ENCODE results near the gene SPINT2. TPM values are rescaled to one million over a fixed set of nuclear protein-coding genes. Genes with fewer than 3 reads are reported as not detected.
"Not testable (repeated sequence)": the region's sequence is repeated elsewhere in the genome, so short reads cannot be mapped to it uniquely, and the experiment has no call there.

SPINT2 gene
- total RNA-seq, 1 donor: 2.2 TPM

DNA sequence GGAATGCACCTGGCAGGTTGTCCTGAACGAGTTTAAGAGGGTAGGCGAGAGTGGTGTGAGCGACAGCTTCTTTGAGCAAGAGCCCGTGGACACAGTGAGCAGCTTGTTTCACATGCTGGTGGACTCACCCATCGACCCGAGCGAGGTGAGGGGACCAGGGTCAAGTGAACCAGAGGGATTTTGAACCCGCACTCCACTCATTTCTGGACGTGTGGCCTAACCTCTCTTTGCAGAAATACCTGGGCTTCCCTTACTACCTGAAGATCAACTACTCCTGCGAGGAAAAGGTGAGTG lies 72.9 kb downstream of the SPINT2 start:
- Histone ChIP-seq H3K4me1 (ENCODE audit: insufficient read depth, low read length) (peaks cover 3% of the 10 kb centered on the region), H2AFZ (ENCODE audit: low read length) (peak overlapping the region; percentile 98)

DNA sequence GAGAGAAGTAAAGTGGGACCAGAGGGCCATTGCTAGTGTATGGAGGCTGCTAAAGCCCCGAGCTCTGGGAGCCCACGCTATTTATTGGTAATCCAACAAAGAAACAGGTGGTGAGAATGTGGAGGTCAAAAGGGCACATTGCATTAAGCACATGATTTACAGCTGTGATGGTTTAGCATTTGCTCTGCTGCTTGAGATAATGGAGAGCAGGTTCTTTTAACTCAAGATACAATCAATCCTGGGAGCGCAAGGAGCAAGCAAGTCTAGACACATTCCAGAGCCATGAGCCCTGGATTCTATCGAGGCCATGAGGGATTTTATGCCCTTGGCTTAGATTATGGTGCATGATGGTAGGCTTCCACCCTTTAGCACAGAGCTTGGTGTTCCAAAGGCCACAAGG lies 74.6 kb downstream of the SPINT2 start:
- DNase-seq (ENCODE audit: insufficient read length, low spot score, missing footprints); H3K79me2 ChIP-seq (ENCODE audit: insufficient read depth, low read length); H3K27ac ChIP-seq (ENCODE audit: low read depth, low read length); H4K20me1 ChIP-seq (ENCODE audit: insufficient read depth, low read length); H3K27me3 ChIP-seq (ENCODE audit: insufficient read depth, low read length); H3K9me3 ChIP-seq (ENCODE audit: low read depth, low read length); H3K4me1 ChIP-seq (ENCODE audit: insufficient read depth, low read length); H3K4me3 ChIP-seq (ENCODE audit: insufficient read depth, low read length); H3K4me2 ChIP-seq (ENCODE audit: insufficient read depth, low read length); H3K36me3 ChIP-seq (ENCODE audit: insufficient read depth, low read length); H2AFZ ChIP-seq (ENCODE audit: low read length): not testable (repeated sequence)

More for the DNA sequence above, 72.9 kb downstream of the SPINT2 start:
- H3K4me2 ChIP-seq (ENCODE audit: insufficient read depth, low read length): peak overlapping the region; percentile 99
- H3K9me3 ChIP-seq (ENCODE audit: low read depth, low read length): no peaks in the 10 kb centered on the region
- H3K27ac ChIP-seq (ENCODE audit: low read depth, low read length): no peak overlapping the region
- H3K79me2 ChIP-seq (ENCODE audit: insufficient read depth, low read length): no peaks in the 10 kb centered on the region
- H3K4me3 ChIP-seq (ENCODE audit: insufficient read depth, low read length): peak overlapping the region; percentile 91
- peak; percentile 56 for DNase-seq (ENCODE audit: insufficient read length, low spot score, missing footprints)
- H4K20me1 ChIP-seq (ENCODE audit: insufficient read depth, low read length): no peaks in the 10 kb centered on the region
- no peaks in the 10 kb centered on the region for H3K36me3 ChIP-seq (ENCODE audit: insufficient read depth, low read length)
- H3K27me3 ChIP-seq (ENCODE audit: insufficient read depth, low read length): no peaks in the 10 kb centered on the region
- TF ChIP-seq, protein P1, sequence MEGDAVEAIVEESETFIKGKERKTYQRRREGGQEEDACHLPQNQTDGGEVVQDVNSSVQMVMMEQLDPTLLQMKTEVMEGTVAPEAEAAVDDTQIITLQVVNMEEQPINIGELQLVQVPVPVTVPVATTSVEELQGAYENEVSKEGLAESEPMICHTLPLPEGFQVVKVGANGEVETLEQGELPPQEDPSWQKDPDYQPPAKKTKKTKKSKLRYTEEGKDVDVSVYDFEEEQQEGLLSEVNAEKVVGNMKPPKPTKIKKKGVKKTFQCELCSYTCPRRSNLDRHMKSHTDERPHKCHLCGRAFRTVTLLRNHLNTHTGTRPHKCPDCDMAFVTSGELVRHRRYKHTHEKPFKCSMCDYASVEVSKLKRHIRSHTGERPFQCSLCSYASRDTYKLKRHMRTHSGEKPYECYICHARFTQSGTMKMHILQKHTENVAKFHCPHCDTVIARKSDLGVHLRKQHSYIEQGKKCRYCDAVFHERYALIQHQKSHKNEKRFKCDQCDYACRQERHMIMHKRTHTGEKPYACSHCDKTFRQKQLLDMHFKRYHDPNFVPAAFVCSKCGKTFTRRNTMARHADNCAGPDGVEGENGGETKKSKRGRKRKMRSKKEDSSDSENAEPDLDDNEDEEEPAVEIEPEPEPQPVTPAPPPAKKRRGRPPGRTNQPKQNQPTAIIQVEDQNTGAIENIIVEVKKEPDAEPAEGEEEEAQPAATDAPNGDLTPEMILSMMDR (IDR thresholded peaks at IDR 0.05; ENCODE audit: extremely low read depth, low read depth, low read length): no peak

DNA sequence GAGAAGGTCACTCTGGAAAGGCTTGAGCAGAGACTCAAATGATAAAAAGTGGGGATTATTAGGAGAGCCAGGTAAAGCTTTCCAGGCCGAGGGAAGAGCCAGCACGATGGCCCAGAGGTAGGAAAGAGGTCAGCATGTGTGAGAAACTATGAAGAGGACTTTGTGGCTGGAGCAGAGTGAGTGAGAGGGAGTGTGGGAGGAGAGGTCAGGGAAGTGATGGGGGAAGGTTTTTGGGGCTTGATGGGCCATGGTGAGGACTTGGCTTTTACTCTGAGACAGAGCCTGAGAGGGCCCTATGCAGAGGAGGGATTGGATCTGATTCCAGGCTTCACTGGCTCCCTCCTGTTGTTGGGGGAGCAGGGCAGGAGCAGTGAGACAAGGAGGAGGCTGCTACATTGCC lies 76.6 kb downstream of the SPINT2 start:
- no peaks in the 10 kb centered on the region for H3K9me3 ChIP-seq (ENCODE audit: low read depth, low read length)
- no peak overlapping the region for H3K4me2 ChIP-seq (ENCODE audit: insufficient read depth, low read length)
- DNase-seq (ENCODE audit: insufficient read length, low spot score, missing footprints): no peak
- H3K4me1 ChIP-seq (ENCODE audit: insufficient read depth, low read length): peaks cover 3% of the 10 kb centered on the region
- TF ChIP-seq, protein P1 (IDR thresholded peaks at IDR 0.05; ENCODE audit: extremely low read depth, low read depth, low read length): no peak
- H3K27me3 ChIP-seq (ENCODE audit: insufficient read depth, low read length): no peaks in the 10 kb centered on the region
- no peak overlapping the region for H3K4me3 ChIP-seq (ENCODE audit: insufficient read depth, low read length)
- H3K79me2 ChIP-seq (ENCODE audit: insufficient read depth, low read length): no peaks in the 10 kb centered on the region
- no peak overlapping the region for H3K27ac ChIP-seq (ENCODE audit: low read depth, low read length)
- no peaks in the 10 kb centered on the region for H3K36me3 ChIP-seq (ENCODE audit: insufficient read depth, low read length)
- no peaks in the 10 kb centered on the region for H4K20me1 ChIP-seq (ENCODE audit: insufficient read depth, low read length)
- no peak overlapping the region for H2AFZ ChIP-seq (ENCODE audit: low read length)

Small RNAs within 50 kb of the gene (small RNA-seq; reads per million reads assigned to genes)
- not detected for gene RF00019

Other genes with a start within 250 kb of the SPINT2 start
- gene DPF1, start 40.4 kb upstream of the SPINT2 start, total RNA-seq: 0.29 and 0.72 TPM in 2 replicates
- 0.72 and 1.2 TPM in 2 replicates for gene PPP1R14A, start 8.2 kb upstream of the SPINT2 start, total RNA-seq
- not detected in 2 replicates for gene C19orf33, start 39.7 kb downstream of the SPINT2 start, total RNA-seq
- gene YIF1B, start 51.4 kb downstream of the SPINT2 start, total RNA-seq: 55.0 and 58.9 TPM in 2 replicates
- 5.4 and 6.5 TPM in 2 replicates for gene KCNK6, start 55.3 kb downstream of the SPINT2 start, total RNA-seq
- 1.2 and 2.2 TPM in 2 replicates for gene CATSPERG, start 71.3 kb downstream of the SPINT2 start, total RNA-seq
- gene PSMD8, start 110.0 kb downstream of the SPINT2 start, total RNA-seq: 285 and 299 TPM in 2 replicates
- gene GGN, start 123.5 kb downstream of the SPINT2 start, total RNA-seq: 0.29 and 0.36 TPM in 2 replicates
- 1.8 and 2.2 TPM in 2 replicates for gene SPRED3, start 124.1 kb downstream of the SPINT2 start, total RNA-seq
- 12.1 and 14.1 TPM in 2 replicates for gene FAM98C, start 138.5 kb downstream of the SPINT2 start, total RNA-seq
- gene RASGRP4, start 161.6 kb downstream of the SPINT2 start, total RNA-seq: not detected in 2 replicates
- under 0.01 TPM in 2 replicates for gene RYR1, start 169.1 kb downstream of the SPINT2 start, total RNA-seq

Data from osteoblast (primary cell).